ENCODE data around the gene ITGA11.

The ITGA11 gene

DNA sequence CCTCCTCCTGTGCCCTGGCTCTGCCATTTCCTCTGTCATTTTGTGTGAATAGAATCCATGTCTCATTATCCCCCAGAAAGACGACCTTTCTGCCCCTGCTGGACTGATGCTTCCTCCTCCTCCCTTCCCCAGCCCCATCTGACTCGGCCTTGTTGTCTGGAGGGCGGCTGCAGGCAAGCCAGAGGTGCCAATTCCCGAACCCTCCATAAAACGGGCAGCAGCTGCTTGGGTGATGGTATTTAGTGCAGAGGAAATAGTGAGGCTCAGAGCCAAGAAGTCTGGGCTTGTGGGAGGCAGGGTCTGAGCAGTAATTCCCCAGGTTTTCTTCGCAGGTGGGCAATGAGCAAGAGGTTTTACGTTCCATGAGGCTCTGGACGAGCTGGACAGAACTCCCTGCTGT is 71.2 kb downstream of the ITGA11 start:
- Histone ChIP-seq H3K27me3 (ENCODE audit: low read depth) (peaks cover 6% of the 10 kb centered on the region), H3K4me1 (no peaks in the 10 kb centered on the region), H3K9me3 (no peaks in the 10 kb centered on the region), H3K36me3 (replicated peaks) (no peaks in the 10 kb centered on the region), H3K4me3 (no peak overlapping the region)
- DNase-seq (ENCODE audit: low spot score in 2 of 2): no peak
- in situ Hi-C loops (cut with MboI; ENCODE audit: low sequenced_read_pairs): no loop called here

DNA sequence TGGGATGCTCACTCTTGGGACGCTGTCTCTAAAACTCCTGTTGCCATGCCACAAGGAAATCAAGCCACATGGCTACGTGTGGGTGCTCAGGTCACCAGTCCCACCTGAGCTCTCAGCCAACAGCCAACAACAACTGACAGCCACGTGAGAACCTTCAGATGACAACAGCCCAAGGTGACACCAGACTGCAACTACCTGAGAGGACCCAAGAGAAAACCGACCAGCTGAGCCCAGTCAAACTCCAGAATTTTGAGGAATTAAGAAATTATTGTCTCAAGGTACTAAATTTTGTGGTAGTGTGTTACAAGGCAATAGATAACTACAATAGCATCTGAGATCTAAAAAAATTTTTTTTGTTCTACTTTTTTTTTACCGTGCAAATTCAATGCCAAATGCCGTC is 75.2 kb downstream of the ITGA11 start:
- H3K4me3 ChIP-seq: no peak overlapping the region
- H3K4me1 ChIP-seq: no peaks in the 10 kb centered on the region
- in situ Hi-C loops (cut with MboI; ENCODE audit: low sequenced_read_pairs): no loop called here
- peaks cover 5% of the 10 kb centered on the region for H3K27me3 ChIP-seq (ENCODE audit: low read depth)
- no peaks in the 10 kb centered on the region for H3K9me3 ChIP-seq
- no peaks in the 10 kb centered on the region for H3K36me3 ChIP-seq (replicated peaks)
- no peak for DNase-seq (ENCODE audit: low spot score in 2 of 2)

DNA sequence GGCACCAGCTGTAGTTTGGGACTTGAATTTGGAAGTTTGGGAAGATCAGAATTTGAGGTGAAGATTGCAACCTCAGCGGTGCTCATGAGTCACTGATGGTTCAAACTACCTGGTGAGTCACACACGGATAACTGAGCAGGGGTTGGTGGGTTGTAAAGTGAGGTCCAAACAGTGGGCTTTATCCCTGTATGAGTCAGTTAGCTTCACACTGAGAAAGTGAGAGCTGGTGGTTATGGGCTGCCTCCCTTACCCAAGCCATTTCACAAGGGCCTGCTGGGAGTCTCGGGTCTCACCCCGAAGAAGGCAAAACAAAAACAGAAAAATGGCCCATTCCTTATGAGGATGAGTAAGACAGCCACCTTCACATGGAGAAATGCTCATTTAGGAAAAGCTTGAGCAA is 77.0 kb downstream of the ITGA11 start:
- Histone ChIP-seq H3K4me1 (no peaks in the 10 kb centered on the region), H3K9me3 (no peaks in the 10 kb centered on the region), H3K4me3 (no peak overlapping the region), H3K36me3 (replicated peaks) (no peaks in the 10 kb centered on the region), H3K27me3 (ENCODE audit: low read depth) (peaks cover 5% of the 10 kb centered on the region)
- in situ Hi-C loops (cut with MboI; ENCODE audit: low sequenced_read_pairs): no loop called here
- no peak for DNase-seq (ENCODE audit: low spot score in 2 of 2)

DNA sequence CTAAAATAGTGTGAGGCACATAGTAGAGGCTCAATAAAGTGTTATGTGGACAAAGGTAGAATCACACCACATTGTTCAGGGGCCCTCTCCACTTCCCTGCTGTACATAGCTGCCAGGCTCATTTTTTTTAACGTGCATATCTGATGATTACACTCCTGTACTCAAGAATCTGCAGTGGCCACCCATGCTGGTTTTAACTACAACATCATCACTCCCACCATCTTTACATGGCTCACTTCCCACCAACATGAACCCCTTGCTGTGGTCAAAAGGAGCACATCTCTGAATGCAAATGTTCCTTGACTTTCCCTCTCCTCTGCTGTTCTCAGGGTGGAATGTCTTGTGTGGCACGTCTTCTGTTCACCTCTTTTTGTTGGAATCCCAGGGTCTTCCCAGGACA is 77.7 kb downstream of the ITGA11 start:
- Histone ChIP-seq H3K36me3 (replicated peaks) (no peaks in the 10 kb centered on the region), H3K4me1 (no peaks in the 10 kb centered on the region), H3K4me3 (no peak overlapping the region), H3K27me3 (ENCODE audit: low read depth) (peaks cover 5% of the 10 kb centered on the region), H3K9me3 (no peaks in the 10 kb centered on the region)
- in situ Hi-C loops (cut with MboI; ENCODE audit: low sequenced_read_pairs): no loop called here
- no peak for DNase-seq (ENCODE audit: low spot score in 2 of 2)

DNA sequence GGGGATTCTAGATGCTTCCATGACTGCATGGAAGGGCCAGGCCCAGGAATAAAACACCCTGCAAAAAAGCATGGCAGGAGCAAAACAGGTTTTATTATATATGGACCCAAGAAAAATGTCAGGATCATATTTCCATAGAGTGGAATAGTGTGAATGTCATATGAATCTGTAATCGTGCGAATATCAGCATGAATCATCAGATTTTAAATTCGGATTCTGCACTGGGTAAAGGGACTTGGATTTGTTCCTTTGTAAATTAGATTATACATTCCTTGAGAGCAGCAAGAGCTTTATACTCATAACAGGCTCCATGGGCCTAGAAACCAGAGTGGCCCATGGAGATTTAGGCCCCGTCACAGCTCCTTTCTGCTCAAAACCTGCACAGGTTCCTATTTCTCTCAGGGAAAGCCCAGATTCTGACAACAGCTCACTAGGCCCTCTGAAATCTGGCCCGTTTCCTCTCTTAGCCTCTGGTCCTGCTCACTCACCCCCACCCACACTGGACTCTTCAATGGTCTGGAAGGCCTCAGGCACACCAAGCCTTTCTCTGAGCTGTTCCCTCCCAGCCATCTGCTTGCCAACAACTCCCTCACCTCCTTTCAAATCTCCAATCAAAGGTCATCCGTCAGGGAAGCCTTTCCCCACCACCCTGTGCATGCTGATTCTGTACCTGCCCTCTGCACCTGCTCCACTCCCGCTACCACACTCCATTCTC is 78.4 kb downstream of the ITGA11 start:
- Histone ChIP-seq H3K4me1 (no peaks in the 10 kb centered on the region), H3K27me3 (ENCODE audit: low read depth) (peaks cover 7% of the 10 kb centered on the region), H3K36me3 (replicated peaks) (no peaks in the 10 kb centered on the region), H3K9me3 (no peaks in the 10 kb centered on the region), H3K4me3 (no peak overlapping the region)
- DNase-seq (ENCODE audit: low spot score in 2 of 2): no peak
- in situ Hi-C loops (cut with MboI; ENCODE audit: low sequenced_read_pairs): no loop called here

DNA sequence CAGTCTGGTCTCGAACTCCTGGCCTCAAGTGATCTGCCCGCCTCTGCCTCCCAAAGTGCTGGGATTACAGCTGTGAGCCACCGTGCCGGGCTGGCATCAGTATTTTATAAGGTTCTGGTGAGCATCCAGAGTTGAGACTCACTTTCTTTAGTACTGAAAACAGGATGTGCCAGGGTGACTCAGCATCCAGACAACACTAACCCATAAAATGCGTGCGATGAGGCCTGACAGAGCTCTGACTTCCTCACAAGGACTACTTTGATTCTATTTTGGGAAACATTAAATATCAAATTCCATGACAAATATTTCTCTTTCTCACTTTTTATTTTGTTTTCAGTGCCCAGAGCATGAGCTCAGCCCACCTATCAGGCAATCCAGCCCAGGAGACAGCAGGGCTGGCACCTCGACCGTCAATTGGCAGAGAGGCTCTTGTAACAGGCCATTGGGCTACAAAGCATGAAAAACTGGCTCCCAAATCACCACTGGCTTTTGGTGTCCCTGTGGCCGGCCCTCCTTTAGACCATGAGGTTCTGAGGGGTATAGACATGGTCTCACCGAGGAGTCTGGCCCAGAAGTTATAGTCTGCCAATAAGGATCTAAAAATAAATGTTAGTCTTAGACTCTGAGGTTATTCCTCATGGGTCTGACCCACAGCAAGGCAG is 79.4 kb downstream of the ITGA11 start:
- in situ Hi-C loops (cut with MboI; ENCODE audit: low sequenced_read_pairs): no loop called here
- H3K4me1 ChIP-seq: no peaks in the 10 kb centered on the region
- no peak for DNase-seq (ENCODE audit: low spot score in 2 of 2)
- H3K36me3 ChIP-seq (replicated peaks): no peaks in the 10 kb centered on the region
- peaks cover 5% of the 10 kb centered on the region for H3K27me3 ChIP-seq (ENCODE audit: low read depth)
- no peak overlapping the region for H3K4me3 ChIP-seq
- no peaks in the 10 kb centered on the region for H3K9me3 ChIP-seq

DNA sequence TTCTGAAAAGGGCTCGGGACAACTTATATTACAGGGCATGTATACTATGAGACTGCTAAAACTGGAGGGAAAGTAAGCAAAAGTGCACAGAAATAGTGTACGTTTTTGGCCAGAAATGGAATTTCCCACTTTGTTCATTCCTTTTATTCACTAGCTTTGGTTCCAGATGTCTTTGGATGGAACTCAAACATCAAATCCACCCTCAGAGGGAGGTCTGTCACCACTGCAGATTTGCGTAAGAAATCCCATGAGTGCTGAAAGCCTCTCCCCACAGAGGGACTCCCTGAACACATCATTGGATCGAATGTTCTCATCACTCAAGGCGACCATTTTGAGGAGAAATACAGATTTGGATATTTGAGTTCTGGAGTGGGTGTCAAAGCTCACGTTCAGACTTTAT is 82.8 kb downstream of the ITGA11 start:
- Histone ChIP-seq H3K27me3 (ENCODE audit: low read depth) (peaks cover 7% of the 10 kb centered on the region; the same call in 1 of the 2 replicates), H3K9me3 (no peaks in the 10 kb centered on the region), H3K4me1 (no peaks in the 10 kb centered on the region), H3K4me3 (no peak overlapping the region), H3K36me3 (replicated peaks) (no peaks in the 10 kb centered on the region)
- DNase-seq (ENCODE audit: low spot score in 2 of 2): no peak
- in situ Hi-C loops (cut with MboI; ENCODE audit: low sequenced_read_pairs): no loop called here

DNA sequence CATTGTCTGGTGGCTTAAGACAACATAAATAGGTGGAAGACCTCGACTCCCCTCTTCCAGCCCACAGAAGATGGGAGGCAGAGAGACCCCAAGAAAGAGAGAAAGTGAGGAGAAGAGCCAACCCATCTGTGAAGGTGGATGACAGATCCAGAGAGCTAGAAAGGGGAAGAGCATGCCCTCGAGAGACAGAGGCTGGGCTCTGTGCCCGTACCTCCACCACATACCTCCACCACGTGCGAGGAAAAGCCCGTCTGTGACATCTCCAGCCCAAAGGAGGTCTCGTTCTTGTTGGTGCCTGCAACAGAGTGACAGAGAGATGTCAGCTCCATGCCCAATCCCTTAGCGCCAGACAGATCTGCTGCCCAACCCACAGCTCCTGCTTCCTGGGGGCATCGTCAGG is 83.4 kb downstream of the ITGA11 start:
- H3K9me3 ChIP-seq: no peaks in the 10 kb centered on the region
- H3K4me1 ChIP-seq: no peaks in the 10 kb centered on the region
- peaks cover 7% of the 10 kb centered on the region; the same call in 1 of the 2 replicates for H3K27me3 ChIP-seq (ENCODE audit: low read depth)
- H3K36me3 ChIP-seq (replicated peaks): no peaks in the 10 kb centered on the region
- no peak overlapping the region for H3K4me3 ChIP-seq
- in situ Hi-C loops (cut with MboI; ENCODE audit: low sequenced_read_pairs): no loop called here
- DNase-seq (ENCODE audit: low spot score in 2 of 2): no peak

DNA sequence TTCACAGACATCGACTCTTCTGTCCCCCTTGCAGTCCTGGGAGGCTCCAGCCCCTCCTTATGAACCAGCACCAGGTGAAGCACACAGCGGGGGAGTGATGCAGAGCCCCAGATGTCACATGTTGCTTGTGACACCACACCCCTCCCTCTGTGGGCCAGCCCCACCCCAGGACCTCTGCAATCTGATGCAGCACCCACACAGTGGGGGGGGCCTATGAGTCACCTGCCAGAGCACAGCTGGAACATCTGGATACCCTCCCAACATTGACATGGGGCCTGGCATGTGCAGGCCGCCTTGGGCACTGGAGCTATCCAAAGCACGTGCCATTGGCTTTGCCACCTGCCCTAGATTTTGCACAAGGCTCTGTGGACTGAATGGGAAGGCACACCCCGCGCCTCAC is 83.9 kb downstream of the ITGA11 start:
- DNase-seq (ENCODE audit: low spot score in 2 of 2): no peak
- Histone ChIP-seq H3K4me3 (no peak overlapping the region), H3K4me1 (no peaks in the 10 kb centered on the region), H3K36me3 (replicated peaks) (no peaks in the 10 kb centered on the region), H3K27me3 (ENCODE audit: low read depth) (peaks cover 7% of the 10 kb centered on the region; the same call in 1 of the 2 replicates), H3K9me3 (no peaks in the 10 kb centered on the region)
- in situ Hi-C loops (cut with MboI; ENCODE audit: low sequenced_read_pairs): no loop called here

DNA sequence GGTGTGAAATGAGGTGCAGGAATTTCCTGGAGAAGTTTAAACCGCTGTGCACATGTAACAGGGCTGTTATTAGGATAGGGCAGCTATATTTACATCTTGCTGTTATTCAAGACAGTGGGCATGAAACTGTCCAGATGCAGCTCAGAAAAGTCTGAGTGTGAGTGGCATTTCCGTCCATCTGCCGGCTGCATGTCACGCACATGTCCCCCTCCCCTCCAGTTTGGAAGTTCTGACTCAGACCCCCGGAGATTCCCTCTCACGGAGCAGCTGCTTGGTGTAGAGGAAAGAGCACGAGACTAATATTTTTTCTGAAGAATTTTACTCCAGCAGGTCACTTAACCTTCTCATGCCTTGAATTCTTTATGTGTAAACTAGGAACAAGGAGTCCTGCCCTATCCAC is 84.6 kb downstream of the ITGA11 start:
- DNase-seq (ENCODE audit: low spot score in 2 of 2): no peak
- no peaks in the 10 kb centered on the region for H3K9me3 ChIP-seq
- peaks cover 7% of the 10 kb centered on the region; the same call in 1 of the 2 replicates for H3K27me3 ChIP-seq (ENCODE audit: low read depth)
- H3K4me1 ChIP-seq: no peaks in the 10 kb centered on the region
- H3K4me3 ChIP-seq: no peak overlapping the region
- H3K36me3 ChIP-seq (replicated peaks): no peaks in the 10 kb centered on the region
- in situ Hi-C loops (cut with MboI; ENCODE audit: low sequenced_read_pairs): no loop called here

DNA sequence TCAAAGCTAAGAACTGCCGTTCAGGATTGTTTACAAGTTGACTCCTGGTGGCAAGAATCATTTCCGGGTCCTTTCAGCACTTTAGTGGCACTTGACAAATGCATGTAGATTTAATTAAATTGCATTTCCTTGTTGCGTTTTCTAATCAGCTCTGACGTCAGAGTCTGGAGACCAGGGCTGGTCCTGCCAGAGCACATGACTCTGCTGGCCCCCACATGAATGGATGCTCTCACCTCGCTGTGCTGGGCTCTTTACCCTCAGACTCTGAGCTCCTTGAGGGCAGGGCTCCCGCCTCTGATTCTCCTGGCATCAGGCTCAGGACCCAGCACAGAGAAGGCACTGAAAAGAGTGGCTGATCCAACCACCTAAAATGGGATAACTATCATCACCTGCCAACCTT is 85.0 kb downstream of the ITGA11 start:
- Histone ChIP-seq H3K4me3 (no peak overlapping the region), H3K27me3 (ENCODE audit: low read depth) (peaks cover 7% of the 10 kb centered on the region; the same call in 1 of the 2 replicates), H3K4me1 (no peaks in the 10 kb centered on the region), H3K9me3 (no peaks in the 10 kb centered on the region), H3K36me3 (replicated peaks) (no peaks in the 10 kb centered on the region)
- DNase-seq (ENCODE audit: low spot score in 2 of 2): no peak
- in situ Hi-C loops (cut with MboI; ENCODE audit: low sequenced_read_pairs): no loop called here

DNA sequence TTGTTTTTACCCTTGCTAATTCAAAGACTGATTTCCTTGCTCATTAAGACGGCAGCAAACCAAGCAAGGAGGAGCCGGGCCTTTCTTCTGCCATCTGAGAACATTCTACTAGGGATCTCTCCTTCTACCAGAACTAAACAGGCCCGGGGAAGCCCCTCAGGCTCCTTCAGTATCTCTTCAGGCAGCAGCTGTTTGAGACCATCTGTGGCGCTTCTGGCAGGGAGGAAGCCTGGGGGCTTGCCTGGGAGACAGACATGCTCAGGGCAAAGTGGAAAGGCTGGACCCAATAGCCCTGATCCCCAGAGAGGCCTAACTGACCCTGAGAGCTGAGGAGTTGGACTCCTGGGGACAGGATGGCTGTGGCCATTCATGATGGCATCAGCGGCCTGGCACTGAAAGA is 86.5 kb downstream of the ITGA11 start:
- Histone ChIP-seq H3K27me3 (ENCODE audit: low read depth) (peaks cover 7% of the 10 kb centered on the region; the same call in 1 of the 2 replicates), H3K4me3 (no peak overlapping the region), H3K9me3 (no peaks in the 10 kb centered on the region), H3K4me1 (no peaks in the 10 kb centered on the region), H3K36me3 (replicated peaks) (no peaks in the 10 kb centered on the region)
- no peak for DNase-seq (ENCODE audit: low spot score in 2 of 2)
- in situ Hi-C loops (cut with MboI; ENCODE audit: low sequenced_read_pairs): no loop called here

DNA sequence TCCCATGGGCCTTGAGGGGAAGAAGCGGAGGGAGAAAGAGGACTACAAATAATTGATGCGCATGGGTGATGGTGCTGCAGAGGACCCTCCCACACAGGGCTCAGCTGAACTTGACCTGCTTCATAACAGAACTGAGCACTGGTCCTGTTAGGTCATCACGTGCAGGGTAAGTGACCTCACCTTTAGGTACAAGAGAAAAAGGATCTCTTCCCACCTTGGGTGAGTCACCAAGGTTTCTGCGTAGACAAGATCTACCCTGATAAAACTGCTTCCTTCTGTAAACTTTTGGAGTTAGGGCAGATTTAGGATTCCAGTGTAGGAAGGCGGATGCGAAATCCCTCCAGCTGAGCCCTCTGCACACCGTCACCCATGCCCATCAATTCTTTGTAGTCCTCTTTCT is 87.4 kb downstream of the ITGA11 start:
- Histone ChIP-seq H3K4me1 (no peaks in the 10 kb centered on the region), H3K9me3 (no peaks in the 10 kb centered on the region), H3K27me3 (ENCODE audit: low read depth) (peaks cover 7% of the 10 kb centered on the region; the same call in 1 of the 2 replicates), H3K36me3 (replicated peaks) (no peaks in the 10 kb centered on the region), H3K4me3 (no peak overlapping the region)
- no peak for DNase-seq (ENCODE audit: low spot score in 2 of 2)
- in situ Hi-C loops (cut with MboI; ENCODE audit: low sequenced_read_pairs): no loop called here

DNA sequence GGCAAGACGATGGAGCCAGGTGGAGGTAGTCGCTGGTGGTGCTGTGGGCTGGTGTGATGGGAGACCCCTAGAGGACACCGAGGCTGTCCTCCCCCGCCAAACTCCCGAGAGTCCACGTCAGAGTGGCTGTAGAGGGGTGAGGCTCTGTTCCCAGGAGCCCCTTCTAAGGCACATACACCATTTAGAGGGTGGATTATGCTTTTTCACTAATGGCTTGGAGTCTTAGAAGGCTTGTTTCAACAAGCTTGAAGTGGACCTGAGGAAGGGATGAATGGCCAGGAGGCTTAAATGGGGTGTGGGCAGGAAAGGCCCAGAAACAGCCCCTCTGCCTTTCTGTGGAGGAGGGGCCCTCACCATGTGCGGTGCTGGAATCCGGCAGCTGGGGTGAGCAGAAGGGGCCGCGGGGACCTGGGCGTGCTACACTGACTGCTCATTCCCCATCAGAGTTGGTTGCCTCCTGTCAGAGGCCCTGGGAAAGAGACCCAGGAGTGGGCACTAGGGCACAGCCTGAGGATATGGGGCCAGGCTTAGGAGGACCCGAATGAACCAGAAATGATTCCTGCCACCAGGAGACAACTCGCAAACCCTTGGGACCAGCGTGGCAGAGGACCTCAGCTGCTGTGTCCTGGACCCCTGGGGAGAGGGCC is 88.3 kb downstream of the ITGA11 start:
- no peak overlapping the region for H3K4me3 ChIP-seq
- DNase-seq (ENCODE audit: low spot score in 2 of 2): no peak
- H3K9me3 ChIP-seq: no peaks in the 10 kb centered on the region
- peaks cover 13% of the 10 kb centered on the region; the same call in 1 of the 2 replicates for H3K27me3 ChIP-seq (ENCODE audit: low read depth)
- no peaks in the 10 kb centered on the region for H3K36me3 ChIP-seq (replicated peaks)
- in situ Hi-C loops (cut with MboI; ENCODE audit: low sequenced_read_pairs): no loop called here
- no peaks in the 10 kb centered on the region for H3K4me1 ChIP-seq

Measured in HAP-1 (cell line).